NOMO-1 treated with dmso at 0.1 percent for 144 hours (cell line): ENCODE data around the gene MYT1.
"Not testable (repeated sequence)": the region's sequence is repeated elsewhere in the genome, so short reads cannot be mapped to it uniquely, and the experiment has no call there.

ENCODE experiments used
- DNase-seq: peaks from one replicate; lab custom pipeline; 2025; ENCODE audit not compliant: unreplicated experiment; lab: John Stamatoyannopoulos, UW

The MYT1 gene

GRCh38 chr20:64164123-64164836 lies at the start of gene MYT1:
MYT1 (plus strand) TSS chr20:64164452; CDS start chr20:64198862, 34,410 bp downstream.
- no peak for DNase-seq

- no peak for DNase-seq
These were observed 48.9 kb upstream of the MYT1 start for GRCh38 chr20:64115171-64115911.

- DNase-seq: no peak
These were observed 48.2 kb upstream of the MYT1 start for GRCh38 chr20:64116016-64116415.

GRCh38 chr20:64116541-64117431 lies 47.5 kb upstream of the MYT1 start:
- no peak for DNase-seq

- DNase-seq: not testable (repeated sequence)
These were observed 46.8 kb upstream of the MYT1 start for GRCh38 chr20:64117432-64117777.

- DNase-seq: no peak
These were observed 45.0 kb upstream of the MYT1 start for GRCh38 chr20:64119301-64119680.

- DNase-seq: no peak
These were observed 44.4 kb upstream of the MYT1 start for GRCh38 chr20:64119681-64120341.

- no peak for DNase-seq
These were observed 42.7 kb upstream of the MYT1 start for GRCh38 chr20:64121586-64121985.

GRCh38 chr20:64122927-64123326 lies 41.3 kb upstream of the MYT1 start:
- DNase-seq: not testable (repeated sequence)

GRCh38 chr20:64123517-64123916 lies 40.7 kb upstream of the MYT1 start:
- not testable (repeated sequence) for DNase-seq

GRCh38 chr20:64129146-64129782 lies 35.0 kb upstream of the MYT1 start:
- DNase-seq: no peak

- DNase-seq: no peak
These were observed 34.0 kb upstream of the MYT1 start for GRCh38 chr20:64130271-64130670.

GRCh38 chr20:64130876-64131275 lies 33.4 kb upstream of the MYT1 start:
- no peak for DNase-seq

- no peak for DNase-seq
These were observed 32.8 kb upstream of the MYT1 start for GRCh38 chr20:64131406-64131805.

- no peak for DNase-seq
These were observed 30.3 kb upstream of the MYT1 start for GRCh38 chr20:64133951-64134407.

GRCh38 chr20:64134744-64135143 lies 29.5 kb upstream of the MYT1 start:
- not testable (repeated sequence) for DNase-seq

GRCh38 chr20:64136004-64136710 lies 28.1 kb upstream of the MYT1 start:
- no peak for DNase-seq

- DNase-seq: no peak
These were observed 26.6 kb upstream of the MYT1 start for GRCh38 chr20:64137598-64138031.

- DNase-seq: no peak
These were observed 25.9 kb upstream of the MYT1 start for GRCh38 chr20:64138276-64138815.
